Fibroblast of lung (primary cell): Measurements from ENCODE around the gene PET117.

ENCODE experiments used
- EZH2 ChIP-seq: IDR thresholded peaks from 2 replicates; pipeline ENCODE4 v1.5.1; 2012; ENCODE audit warnings: low read length, control low read depth, mild to moderate bottlenecking; ENCODE audit errors: missing control alignments
- TF ChIP-seq, protein P1 (sequence below), 2 donors: IDR thresholded peaks in 1 of 2; conservative IDR thresholded peaks in 1 of 2; 1 replicate in 1 of 2; 2 replicates in 1 of 2; pipeline ENCODE4 v1.5.1; 2011 to 2012; ENCODE audit warnings: low read length in 2 of 2, control low read depth in 1 of 2, inconsistent platforms in 1 of 2, low read depth in 1 of 2, mild to moderate bottlenecking in 1 of 2

DNA sequence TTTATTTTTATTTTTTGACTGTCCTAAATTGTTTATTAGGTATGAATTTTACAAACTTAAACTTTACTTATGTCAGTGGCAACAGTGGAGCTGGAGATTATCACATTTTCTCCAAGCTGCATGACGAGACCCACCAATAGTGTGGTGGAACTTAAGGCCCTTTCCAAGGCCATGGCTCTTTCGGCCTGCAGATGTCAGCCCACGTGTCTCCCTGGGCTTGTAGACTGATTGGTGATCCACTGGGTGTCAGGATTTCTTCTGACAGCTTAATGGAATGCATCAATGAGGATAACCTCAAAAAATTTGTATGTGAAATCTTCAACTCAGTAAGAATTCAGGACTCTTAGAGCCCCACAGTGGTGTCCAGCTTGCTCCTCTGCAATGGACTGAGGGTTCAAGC lies 47.6 kb upstream of the PET117 start:
- TF ChIP-seq EZH2: no peak
- TF ChIP-seq, protein P1, sequence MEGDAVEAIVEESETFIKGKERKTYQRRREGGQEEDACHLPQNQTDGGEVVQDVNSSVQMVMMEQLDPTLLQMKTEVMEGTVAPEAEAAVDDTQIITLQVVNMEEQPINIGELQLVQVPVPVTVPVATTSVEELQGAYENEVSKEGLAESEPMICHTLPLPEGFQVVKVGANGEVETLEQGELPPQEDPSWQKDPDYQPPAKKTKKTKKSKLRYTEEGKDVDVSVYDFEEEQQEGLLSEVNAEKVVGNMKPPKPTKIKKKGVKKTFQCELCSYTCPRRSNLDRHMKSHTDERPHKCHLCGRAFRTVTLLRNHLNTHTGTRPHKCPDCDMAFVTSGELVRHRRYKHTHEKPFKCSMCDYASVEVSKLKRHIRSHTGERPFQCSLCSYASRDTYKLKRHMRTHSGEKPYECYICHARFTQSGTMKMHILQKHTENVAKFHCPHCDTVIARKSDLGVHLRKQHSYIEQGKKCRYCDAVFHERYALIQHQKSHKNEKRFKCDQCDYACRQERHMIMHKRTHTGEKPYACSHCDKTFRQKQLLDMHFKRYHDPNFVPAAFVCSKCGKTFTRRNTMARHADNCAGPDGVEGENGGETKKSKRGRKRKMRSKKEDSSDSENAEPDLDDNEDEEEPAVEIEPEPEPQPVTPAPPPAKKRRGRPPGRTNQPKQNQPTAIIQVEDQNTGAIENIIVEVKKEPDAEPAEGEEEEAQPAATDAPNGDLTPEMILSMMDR (conservative IDR thresholded peaks at IDR 0.05 in 1 of 2, IDR thresholded peaks at IDR 0.05 in 1 of 2; ENCODE audit: low read depth in 1 of 2, low read length in 2 of 2): no peak
